OCI-LY7 (cell line): ENCODE results near the gene SEMA4D. TPM values are rescaled to one million over a fixed set of nuclear protein-coding genes. Genes with fewer than 3 reads are reported as not detected.

Experiments
- BruUV-seq: library from RNA; stranded (reverse); fragments of 400-500 nt; replicated peaks from 2 replicates; lab custom pipeline; 2021; lab: Mats Ljungman, UMichigan
- CTCF ChIA-PET: fragments of 300-600 bp; sonication (Branson Sonifier 250); formaldehyde crosslinking; loops from one replicate; lab custom pipeline; 2022; ENCODE audit warnings: antibody characterized with exemption; ENCODE audit not compliant: unreplicated experiment; lab: Charles Lee
- POLR2A ChIA-PET: fragments of 300-600 bp; sonication (Branson Sonifier 250); formaldehyde crosslinking; loops from one replicate; lab custom pipeline; 2022; ENCODE audit warnings: antibody characterized with exemption; lab: Charles Lee
- DNase-seq: peaks from one replicate; pipeline ENCODE4 v3.0.0-alpha.2; 2015; ENCODE audit warnings: low spot score
- H2AFZ ChIP-seq: fragments of 200-600 bp; sonication (generic), shearing (Covaris generic); 2 replicates; pipeline ENCODE4 v1.6.1; 2014; ENCODE audit warnings: mild to moderate bottlenecking, antibody characterized with exemption, low read length, moderate library complexity
- H3K27ac ChIP-seq: fragments of 200-600 bp; sonication (generic); 2 replicates; pipeline ENCODE4 v1.5.1; 2014; ENCODE audit warnings: mixed run types, low read depth, mild to moderate bottlenecking, moderate library complexity, low read length, inconsistent platforms; ENCODE audit not compliant: poor library complexity, severe bottlenecking
- H3K36me3 ChIP-seq: fragments of 200-600 bp; sonication (generic); 2 replicates; pipeline ENCODE4 v1.6.1; 2014; ENCODE audit warnings: mild to moderate bottlenecking, antibody characterized with exemption, low read length, moderate library complexity, mixed read lengths; ENCODE audit not compliant: insufficient read depth
- H3K4me1 ChIP-seq: fragments of 200-600 bp; sonication (generic); 2 replicates; pipeline ENCODE4 v1.5.1; 2014; ENCODE audit warnings: mild to moderate bottlenecking, low read length; ENCODE audit not compliant: insufficient read depth, poor library complexity, severe bottlenecking
- H3K4me2 ChIP-seq: fragments of 200-600 bp; sonication (generic); 2 replicates; pipeline ENCODE4 v1.6.1; 2014; ENCODE audit warnings: mild to moderate bottlenecking, low read length
- H3K4me3 ChIP-seq: fragments of 200-600 bp; sonication (generic); 2 replicates; pipeline ENCODE4 v1.5.1; 2014; ENCODE audit warnings: mild to moderate bottlenecking, low read depth, low read length; ENCODE audit not compliant: poor library complexity, severe bottlenecking
- H3K79me2 ChIP-seq: fragments of 200-600 bp; sonication (generic); 2 replicates; pipeline ENCODE4 v1.6.1; 2016; ENCODE audit warnings: low read depth, mild to moderate bottlenecking, low read length, moderate library complexity, mixed read lengths; ENCODE audit not compliant: insufficient read depth
- H3K9me2 ChIP-seq: fragments of 200-600 bp; sonication (generic); 2 replicates; pipeline ENCODE4 v1.6.1; 2016; ENCODE audit warnings: mild to moderate bottlenecking, low read length, mixed read lengths; ENCODE audit not compliant: insufficient read depth
- H3K9me3 ChIP-seq: fragments of 200-600 bp; sonication (generic); 2 replicates; pipeline ENCODE4 v1.6.1; 2014; ENCODE audit warnings: mild to moderate bottlenecking, mixed run types, low read length, mixed read lengths
- H4K20me1 ChIP-seq: fragments of 200-600 bp; sonication (generic); 2 replicates; pipeline ENCODE4 v1.6.1; 2014; ENCODE audit warnings: mild to moderate bottlenecking, antibody characterized with exemption, low read length, moderate library complexity, mixed read lengths; ENCODE audit not compliant: insufficient read depth
- EZH2phosphoT487 ChIP-seq: fragments of 200-600 bp; sonication (generic); IDR thresholded peaks from 2 replicates; pipeline ENCODE4 v1.6.1; 2018; ENCODE audit warnings: low read depth, borderline replicate concordance, mild to moderate bottlenecking, mixed run types, antibody characterized with exemption, low read length, moderate library complexity, mixed read lengths
- intact Hi-C: fragments of 100-400 bp; cut with micrococcal nuclease; formaldehyde crosslinking; loops from one replicate; pipeline ENCODE4 v1.10.0; 2022; ENCODE audit not compliant: unreplicated experiment
- total RNA-seq, 2 experiments: library from RNA; depleted of rRNA in 1 of 2; stranded (reverse); fragments of >200 nt in 1 of 2; shearing (Covaris generic) in 1 of 2; gene quantifications; 2 replicates each; pipeline ENCODE4 v1.2.3, GENCODE V29; 2014 to 2022
- TF ChIP-seq, protein P1 (sequence below): fragments of 200-600 bp; sonication (generic); conservative IDR thresholded peaks from 2 replicates; pipeline ENCODE4 v1.5.1; 2014; ENCODE audit warnings: mild to moderate bottlenecking, antibody characterized with exemption, low read length, moderate library complexity, mixed read lengths

SEMA4D gene
- total RNA-seq, 2 experiments from 2014 or later = 28.5 to 60.5 TPM

DNA sequence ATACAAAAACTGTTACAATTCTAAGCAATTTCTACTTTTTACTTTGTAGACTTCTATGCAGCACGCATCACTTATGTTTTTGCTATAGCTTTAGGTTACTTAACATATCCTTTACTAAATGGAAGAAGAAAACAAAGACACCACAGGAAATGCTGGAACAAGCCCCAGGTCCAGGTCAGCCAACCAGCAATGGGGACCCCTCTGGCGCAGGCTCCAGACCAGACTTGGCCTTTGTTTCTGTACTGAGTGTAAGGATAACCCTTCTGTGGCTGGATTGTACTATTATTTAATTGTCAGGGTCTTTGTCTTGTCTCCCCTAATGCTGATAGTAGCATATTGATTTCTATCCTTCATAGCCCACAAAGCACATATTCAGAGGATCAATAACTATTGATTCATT, 4.2 kb downstream of the SEMA4D start:
- TSS peak; percentile 46 for BruUV-seq
- ChIA-PET CTCF (no interaction called here), POLR2A (interaction anchor here (0.8 kb wide), 1 partner anchor 10 kb away, joined by 3 read pairs; no protein-coding TSS in a partner anchor)
- Histone ChIP-seq H3K36me3 (no peaks in the 10 kb centered on the region), H2AFZ (no peak overlapping the region), H4K20me1 (no peaks in the 10 kb centered on the region; the same call in 1 of the 2 replicates), H3K4me2 (no peak overlapping the region), H3K4me1 (peaks cover 40% of the 10 kb centered on the region), H3K79me2 (peaks cover 27% of the 10 kb centered on the region; the same call in 1 of the 2 replicates), H3K9me2 (no peaks in the 10 kb centered on the region), H3K27ac (no peak overlapping the region), H3K9me3 (no peaks in the 10 kb centered on the region), H3K4me3 (no peak overlapping the region)
- intact Hi-C loops = no loop called here
- TF ChIP-seq EZH2phosphoT487 = no peak
- TF ChIP-seq, protein P1, sequence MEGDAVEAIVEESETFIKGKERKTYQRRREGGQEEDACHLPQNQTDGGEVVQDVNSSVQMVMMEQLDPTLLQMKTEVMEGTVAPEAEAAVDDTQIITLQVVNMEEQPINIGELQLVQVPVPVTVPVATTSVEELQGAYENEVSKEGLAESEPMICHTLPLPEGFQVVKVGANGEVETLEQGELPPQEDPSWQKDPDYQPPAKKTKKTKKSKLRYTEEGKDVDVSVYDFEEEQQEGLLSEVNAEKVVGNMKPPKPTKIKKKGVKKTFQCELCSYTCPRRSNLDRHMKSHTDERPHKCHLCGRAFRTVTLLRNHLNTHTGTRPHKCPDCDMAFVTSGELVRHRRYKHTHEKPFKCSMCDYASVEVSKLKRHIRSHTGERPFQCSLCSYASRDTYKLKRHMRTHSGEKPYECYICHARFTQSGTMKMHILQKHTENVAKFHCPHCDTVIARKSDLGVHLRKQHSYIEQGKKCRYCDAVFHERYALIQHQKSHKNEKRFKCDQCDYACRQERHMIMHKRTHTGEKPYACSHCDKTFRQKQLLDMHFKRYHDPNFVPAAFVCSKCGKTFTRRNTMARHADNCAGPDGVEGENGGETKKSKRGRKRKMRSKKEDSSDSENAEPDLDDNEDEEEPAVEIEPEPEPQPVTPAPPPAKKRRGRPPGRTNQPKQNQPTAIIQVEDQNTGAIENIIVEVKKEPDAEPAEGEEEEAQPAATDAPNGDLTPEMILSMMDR = no peak
- no peak for DNase-seq

DNA sequence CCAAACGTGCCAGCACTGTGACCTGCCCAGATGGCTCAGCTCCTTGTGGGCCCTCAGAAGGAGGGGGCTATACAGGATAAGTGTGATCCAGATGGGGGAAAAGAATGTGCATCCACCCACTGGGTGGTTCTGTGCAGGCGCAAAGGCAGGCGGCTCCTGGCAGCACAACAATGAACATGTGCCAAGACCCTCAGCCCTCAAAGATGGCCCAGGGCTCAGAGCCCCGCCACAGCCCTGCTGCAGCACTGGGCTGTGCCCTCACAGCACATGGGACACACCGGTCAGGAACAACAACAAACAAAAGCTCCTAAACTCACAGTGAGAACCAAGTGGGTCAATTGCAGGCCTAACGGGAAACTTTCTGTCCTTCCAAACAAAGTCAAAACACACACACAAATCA, 4.7 kb downstream of the SEMA4D start:
- Histone ChIP-seq H3K36me3 (no peaks in the 10 kb centered on the region), H4K20me1 (no peaks in the 10 kb centered on the region; the same call in 1 of the 2 replicates), H3K4me3 (no peak overlapping the region), H3K79me2 (peaks cover 30% of the 10 kb centered on the region; the same call in 1 of the 2 replicates), H2AFZ (no peak overlapping the region), H3K27ac (no peak overlapping the region), H3K4me2 (no peak overlapping the region), H3K9me3 (no peaks in the 10 kb centered on the region), H3K9me2 (no peaks in the 10 kb centered on the region), H3K4me1 (peaks cover 35% of the 10 kb centered on the region)
- intact Hi-C loops = no loop called here
- ChIA-PET CTCF (interaction anchor here (1.1 kb wide), 1 partner anchor 64 kb away, joined by 3 read pairs; no protein-coding TSS in a partner anchor), POLR2A (interaction anchor here (0.8 kb wide), 1 partner anchor 9 kb away, joined by 3 read pairs; no protein-coding TSS in a partner anchor)
- no peak for DNase-seq
- TF ChIP-seq, protein P1 = no peak
- TF ChIP-seq EZH2phosphoT487 = no peak
- no TSS peak for BruUV-seq

DNA sequence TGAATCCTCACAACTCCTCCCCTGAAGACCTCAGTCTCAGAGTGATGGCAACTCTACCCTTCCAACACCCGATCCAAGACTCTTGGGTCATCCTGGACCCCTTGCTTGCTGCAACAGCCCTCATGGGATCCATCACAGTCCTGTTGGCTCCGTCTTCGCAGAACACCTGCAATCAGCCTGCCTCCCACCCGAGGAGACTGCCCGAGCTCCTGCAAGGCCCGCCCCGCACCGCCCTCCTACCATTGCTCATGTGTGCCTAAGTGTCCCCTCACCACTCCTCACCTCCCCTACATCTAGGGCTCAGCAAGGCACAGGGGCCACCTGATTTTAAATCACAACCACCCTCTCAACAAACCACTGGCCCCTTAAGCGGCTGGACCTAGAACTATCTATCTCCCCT, 5.3 kb downstream of the SEMA4D start:
- intact Hi-C loops = no loop called here
- Histone ChIP-seq H3K4me2 (no peak overlapping the region), H3K27ac (no peak overlapping the region), H3K9me3 (no peaks in the 10 kb centered on the region), H4K20me1 (no peaks in the 10 kb centered on the region; the same call in 1 of the 2 replicates), H3K4me3 (no peak overlapping the region), H3K36me3 (no peaks in the 10 kb centered on the region), H2AFZ (no peak overlapping the region), H3K79me2 (peaks cover 34% of the 10 kb centered on the region; the same call in 1 of the 2 replicates), H3K9me2 (no peaks in the 10 kb centered on the region), H3K4me1 (peaks cover 34% of the 10 kb centered on the region)
- POLR2A ChIA-PET = no interaction called here
- TF ChIP-seq, protein P1 = no peak
- TF ChIP-seq EZH2phosphoT487 = no peak
- BruUV-seq = no TSS peak
- no peak for DNase-seq
- CTCF ChIA-PET = interaction anchor here (1.1 kb wide), 1 partner anchor 64 kb away, joined by 3 read pairs; no protein-coding TSS in a partner anchor
